Activated CD8-positive, alpha-beta T cell treated with anti-CD3 and anti-CD28 coated beads, Interleukin-2, amount 10 ng/mL, durations not matched to agents 7 days and 5 days (primary cell): ENCODE data around the gene UNC79. TPM values are rescaled to one million over a fixed set of nuclear protein-coding genes. Genes with fewer than 3 reads are reported as not detected.

Experiments
- ATAC-seq: fragments of 150-1000 bp; cut with Tn5 transposase; one replicate; pipeline ENCODE4 v1.10.0; 2021; ENCODE audit warnings: moderate library complexity
- CTCF ChIA-PET: fragments of 350-600 bp; sonication (Branson Sonifier 250); formaldehyde crosslinking; loops from one replicate; lab custom pipeline; 2021; ENCODE audit warnings: antibody characterized with exemption; lab: Charles Lee
- POLR2A ChIA-PET: fragments of 350-600 bp; sonication (Branson Sonifier 250); formaldehyde crosslinking; loops from one replicate; lab custom pipeline; 2021; ENCODE audit warnings: antibody characterized with exemption; lab: Charles Lee
- DNase-seq: peaks from one replicate; pipeline ENCODE4 v3.0.0-alpha.2; 2020
- H3K27ac Mint-ChIP-seq: one replicate; pipeline ENCODE4 v1.8.0; 2021; ENCODE audit warnings: mild to moderate bottlenecking, mixed read lengths
- H3K27me3 Mint-ChIP-seq: one replicate; pipeline ENCODE4 v1.8.0; 2021; ENCODE audit warnings: low read depth, mixed read lengths
- H3K36me3 Mint-ChIP-seq: one replicate; pipeline ENCODE4 v1.8.0; 2021; ENCODE audit warnings: low read depth, mixed read lengths
- H3K4me1 Mint-ChIP-seq: one replicate; pipeline ENCODE4 v1.8.0; 2021; ENCODE audit warnings: low read depth, mixed read lengths
- H3K4me3 Mint-ChIP-seq: one replicate; pipeline ENCODE4 v1.8.0; 2021; ENCODE audit warnings: mild to moderate bottlenecking, mixed read lengths
- H3K9me3 Mint-ChIP-seq: one replicate; pipeline ENCODE4 v1.8.0; 2022; ENCODE audit warnings: mixed read lengths; ENCODE audit not compliant: insufficient read depth
- total RNA-seq, 2 experiments: library from RNA; stranded (reverse); gene quantifications; one replicate each; pipeline ENCODE4 v1.2.3, GENCODE V29; 2021

The UNC79 gene
- total RNA-seq, 2 experiments from 2014 or later, result not detected

DNA sequence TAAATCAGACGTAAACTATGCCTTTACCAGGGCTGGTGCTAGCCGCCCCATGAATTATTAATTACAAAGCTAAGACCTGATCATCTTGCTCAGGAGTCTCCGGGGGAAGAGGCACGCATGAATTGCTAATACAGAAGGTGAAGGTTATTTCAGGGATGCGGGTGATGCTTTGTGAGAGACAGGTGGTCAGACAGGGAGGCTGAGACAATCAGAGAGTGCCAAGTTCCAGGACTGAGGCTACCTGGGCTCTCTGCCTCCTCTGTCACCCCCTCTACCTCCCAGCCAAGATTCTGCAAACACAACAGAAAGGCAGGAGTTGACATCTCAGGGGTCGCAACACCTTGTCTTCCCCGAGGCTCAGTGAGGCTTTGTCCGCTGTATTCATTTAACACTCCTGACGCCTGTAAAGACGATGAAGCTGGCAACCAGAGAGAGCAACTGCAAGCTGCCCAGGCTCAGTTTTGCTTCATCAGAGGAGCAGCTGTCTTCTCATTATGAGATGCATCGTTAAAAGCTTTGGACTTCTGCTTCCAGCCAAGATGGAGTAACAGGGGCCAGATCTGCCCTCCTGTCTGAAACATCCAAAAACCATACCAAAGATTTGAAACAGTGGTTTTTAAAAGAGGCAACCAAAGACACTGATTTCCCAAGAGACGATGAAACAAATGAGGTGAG, 311.0 kb downstream of the UNC79 start:
- DNase-seq, result no peak
- no peak for ATAC-seq
- Mint-ChIP-seq H3K4me1 (no peaks in the 10 kb centered on the region), H3K36me3 (no peaks in the 10 kb centered on the region), H3K27me3 (peaks cover 4% of the 10 kb centered on the region), H3K9me3 (no peaks in the 10 kb centered on the region), H3K4me3 (no peak overlapping the region), H3K27ac (no peak overlapping the region)
- ChIA-PET CTCF (no interaction called here), POLR2A (no interaction called here)

DNA sequence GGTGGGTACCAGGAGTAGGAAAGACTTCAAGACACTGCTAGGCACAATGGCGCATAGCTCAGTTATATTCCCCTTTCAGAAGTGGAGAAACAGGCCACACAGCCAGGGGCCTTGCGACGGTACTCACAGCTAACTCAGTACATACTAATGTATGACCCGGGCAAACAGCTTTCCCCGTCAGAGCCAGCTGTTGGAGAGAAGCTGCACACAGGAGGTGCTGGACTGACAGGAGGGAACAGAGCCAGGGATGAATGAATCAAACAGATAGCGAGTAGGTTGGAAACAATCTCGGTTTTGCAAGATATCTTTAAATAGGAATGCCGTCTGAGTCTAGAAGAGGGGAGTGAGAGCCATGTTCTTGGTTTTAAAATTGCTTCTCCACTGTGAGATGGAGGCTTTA, 312.0 kb downstream of the UNC79 start:
- ChIA-PET POLR2A (no interaction called here), CTCF (no interaction called here)
- DNase-seq (no peak), ATAC-seq (no peak)
- Mint-ChIP-seq H3K27me3 (peaks cover 4% of the 10 kb centered on the region), H3K27ac (no peak overlapping the region), H3K9me3 (no peaks in the 10 kb centered on the region), H3K36me3 (no peaks in the 10 kb centered on the region), H3K4me3 (no peak overlapping the region), H3K4me1 (no peaks in the 10 kb centered on the region)

- Mint-ChIP-seq H3K4me1 (no peaks in the 10 kb centered on the region), H3K9me3 (no peaks in the 10 kb centered on the region), H3K27ac (no peak overlapping the region), H3K4me3 (no peak overlapping the region), H3K36me3 (no peaks in the 10 kb centered on the region), H3K27me3 (peaks cover 4% of the 10 kb centered on the region)
- ChIA-PET POLR2A (no interaction called here), CTCF (no interaction called here)
- ATAC-seq (no peak), DNase-seq (no peak)
Observed at GRCh38 chr14:93743270-93744060, 312.7 kb downstream of the UNC79 start.

- H3K36me3 Mint-ChIP-seq, result no peaks in the 10 kb centered on the region
- ChIA-PET CTCF (no interaction called here), POLR2A (no interaction called here)
- peaks cover 4% of the 10 kb centered on the region for H3K27me3 Mint-ChIP-seq
- no peak for DNase-seq
- H3K4me3 Mint-ChIP-seq, result no peak overlapping the region
- no peaks in the 10 kb centered on the region for H3K9me3 Mint-ChIP-seq
- H3K27ac Mint-ChIP-seq, result no peak overlapping the region
- ATAC-seq, result no peak
- H3K4me1 Mint-ChIP-seq, result no peaks in the 10 kb centered on the region
Observed at GRCh38 chr14:93744176-93744575, 313.4 kb downstream of the UNC79 start.

DNA sequence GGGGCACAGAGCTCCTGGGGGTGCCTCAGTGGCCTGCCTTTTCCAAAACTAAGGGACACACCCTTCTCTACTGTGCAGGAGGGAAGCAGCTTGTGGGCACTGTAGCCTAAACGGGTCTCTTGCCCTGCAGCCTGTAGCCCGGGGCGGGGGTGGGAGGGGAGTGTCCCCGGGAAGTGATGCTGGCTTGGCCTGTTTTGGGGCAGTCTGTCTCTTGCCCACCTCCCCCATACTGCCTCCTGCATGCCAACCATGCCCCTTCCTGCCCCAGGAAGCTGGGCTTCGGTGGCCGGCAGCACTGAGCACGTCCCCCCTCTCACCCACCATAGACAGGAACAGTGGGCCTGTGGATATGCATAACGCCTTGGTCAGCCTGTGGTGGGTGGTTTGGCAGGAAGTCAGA, 314.1 kb downstream of the UNC79 start:
- no peak for ATAC-seq
- Mint-ChIP-seq H3K36me3 (no peaks in the 10 kb centered on the region), H3K4me1 (no peaks in the 10 kb centered on the region), H3K27me3 (peaks cover 2% of the 10 kb centered on the region), H3K27ac (no peak overlapping the region), H3K4me3 (no peak overlapping the region), H3K9me3 (no peaks in the 10 kb centered on the region)
- POLR2A ChIA-PET, result no interaction called here
- no peak for DNase-seq
- CTCF ChIA-PET, result no interaction called here

- Mint-ChIP-seq H3K27me3 (peaks cover 2% of the 10 kb centered on the region), H3K9me3 (no peaks in the 10 kb centered on the region), H3K36me3 (no peaks in the 10 kb centered on the region), H3K4me1 (no peaks in the 10 kb centered on the region), H3K27ac (no peak overlapping the region), H3K4me3 (no peak overlapping the region)
- ATAC-seq, result no peak
- CTCF ChIA-PET, result no interaction called here
- POLR2A ChIA-PET, result no interaction called here
- no peak for DNase-seq
Observed at GRCh38 chr14:93745603-93746273, 315.0 kb downstream of the UNC79 start.

DNA sequence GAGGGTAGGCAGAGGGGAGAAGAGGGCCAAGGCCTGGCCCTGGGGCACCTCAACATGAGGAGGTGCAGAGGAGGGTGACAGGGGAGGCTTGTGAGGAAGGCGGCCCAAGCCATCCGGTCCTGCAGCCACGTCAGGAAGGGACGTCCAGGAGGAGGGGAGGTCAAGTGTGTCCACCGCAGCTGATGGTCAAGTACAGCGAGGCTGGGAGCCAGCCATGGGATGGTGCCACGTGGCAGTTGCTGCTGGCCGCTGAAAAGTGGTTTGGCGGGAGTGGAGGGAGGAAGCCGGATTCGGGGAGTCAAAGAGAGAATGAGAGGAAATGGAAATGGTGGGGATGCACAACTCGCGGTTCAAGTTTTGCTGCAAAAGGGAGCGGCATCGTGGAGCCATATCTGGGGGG, 316.4 kb downstream of the UNC79 start:
- no peaks in the 10 kb centered on the region for H3K27me3 Mint-ChIP-seq
- ChIA-PET POLR2A (no interaction called here), CTCF (no interaction called here)
- H3K36me3 Mint-ChIP-seq, result no peaks in the 10 kb centered on the region
- H3K4me3 Mint-ChIP-seq, result no peak overlapping the region
- H3K27ac Mint-ChIP-seq, result no peak overlapping the region
- DNase-seq, result no peak
- no peaks in the 10 kb centered on the region for H3K9me3 Mint-ChIP-seq
- H3K4me1 Mint-ChIP-seq, result no peaks in the 10 kb centered on the region
- ATAC-seq, result no peak

DNA sequence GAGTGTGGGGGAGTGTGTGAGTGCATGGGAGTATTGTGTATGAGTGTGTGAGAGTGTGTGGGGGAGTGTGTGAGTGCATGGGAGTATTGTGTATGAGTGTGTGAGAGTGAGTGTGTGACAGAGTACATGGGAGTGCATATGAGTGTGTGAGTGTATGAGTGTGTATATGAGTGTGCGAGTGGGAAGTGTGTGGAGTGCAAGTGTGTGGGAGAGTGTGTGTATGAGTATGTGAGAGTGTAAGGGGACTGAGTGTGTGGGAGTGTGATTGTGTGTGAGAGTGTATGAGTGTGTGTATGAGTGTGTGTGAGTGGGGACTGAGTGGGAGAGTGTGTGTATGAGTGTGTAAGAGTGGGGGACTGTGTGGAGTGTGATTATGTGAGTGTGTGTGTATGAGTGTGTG, 316.8 kb downstream of the UNC79 start:
- no peaks in the 10 kb centered on the region for H3K4me1 Mint-ChIP-seq
- POLR2A ChIA-PET, result no interaction called here
- H3K9me3 Mint-ChIP-seq, result no peaks in the 10 kb centered on the region
- no peak overlapping the region for H3K27ac Mint-ChIP-seq
- no peaks in the 10 kb centered on the region for H3K27me3 Mint-ChIP-seq
- CTCF ChIA-PET, result no interaction called here
- DNase-seq (no peak), ATAC-seq (no peak)
- H3K36me3 Mint-ChIP-seq, result no peaks in the 10 kb centered on the region
- no peak overlapping the region for H3K4me3 Mint-ChIP-seq

DNA sequence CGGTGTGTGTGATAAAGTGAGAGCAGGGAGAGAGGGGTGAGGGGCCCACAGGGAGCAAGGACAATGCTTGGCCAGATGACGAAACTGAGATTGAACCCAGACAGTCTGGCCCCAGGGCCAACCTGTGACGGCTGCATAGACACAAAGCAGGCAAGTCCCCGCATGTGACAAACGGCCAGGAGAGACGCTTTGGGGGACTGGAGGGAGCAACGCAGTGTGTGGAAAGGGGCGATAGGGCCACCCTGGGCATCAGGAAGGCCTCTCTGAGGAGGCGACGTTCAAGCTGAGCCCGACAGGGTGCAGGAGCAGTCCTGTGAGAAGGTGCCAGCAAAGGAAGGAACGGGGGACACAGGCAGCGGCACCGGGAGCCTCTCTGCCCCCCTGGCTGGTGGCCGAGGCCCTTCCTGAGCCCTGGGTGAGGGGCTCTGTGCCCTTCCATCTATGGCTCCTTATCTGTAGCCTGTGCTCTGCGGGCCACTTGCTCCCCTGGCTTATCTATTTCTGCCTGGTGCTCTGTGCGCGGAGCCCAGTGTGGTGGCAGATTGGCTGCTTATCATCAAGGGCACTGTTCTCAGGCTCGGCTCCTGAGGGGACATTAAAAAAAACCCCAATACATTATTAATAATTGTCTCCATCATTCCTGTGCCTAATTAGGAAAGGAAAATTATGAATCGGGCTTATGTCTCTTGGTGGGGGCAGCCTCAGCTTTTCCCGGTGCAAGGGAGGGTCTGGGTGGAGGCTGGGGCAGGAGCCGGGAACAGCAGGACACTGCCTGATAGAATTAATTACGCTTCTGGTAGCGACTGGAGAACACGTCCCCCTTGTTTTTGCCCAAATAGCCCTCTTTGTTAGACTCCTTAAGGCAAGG, 317.7 kb downstream of the UNC79 start:
- CTCF ChIA-PET, result no interaction called here
- no peak overlapping the region for H3K4me3 Mint-ChIP-seq
- no peaks in the 10 kb centered on the region for H3K27me3 Mint-ChIP-seq
- H3K9me3 Mint-ChIP-seq, result no peaks in the 10 kb centered on the region
- no peaks in the 10 kb centered on the region for H3K36me3 Mint-ChIP-seq
- no peaks in the 10 kb centered on the region for H3K4me1 Mint-ChIP-seq
- ATAC-seq, result no peak
- no peak for DNase-seq
- POLR2A ChIA-PET, result no interaction called here
- no peak overlapping the region for H3K27ac Mint-ChIP-seq

DNA sequence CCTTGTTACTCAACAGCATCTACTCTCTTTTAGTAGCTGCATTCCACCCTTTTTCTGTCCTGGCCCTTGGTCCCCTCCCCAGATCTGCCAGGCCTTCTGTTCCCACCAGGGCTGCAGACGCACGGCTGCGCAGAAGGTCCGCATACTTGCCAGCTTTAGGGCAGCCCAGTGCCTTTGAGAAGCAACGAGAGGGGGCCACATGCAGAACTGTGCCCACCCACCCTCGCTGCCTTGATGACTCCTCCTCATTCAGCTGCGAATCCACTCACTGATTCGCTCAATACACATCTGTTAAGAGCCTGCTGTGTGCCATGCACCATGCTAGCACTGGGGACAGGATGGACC, 318.3 kb downstream of the UNC79 start:
- H3K27me3 Mint-ChIP-seq, result no peaks in the 10 kb centered on the region
- ChIA-PET POLR2A (no interaction called here), CTCF (no interaction called here)
- H3K27ac Mint-ChIP-seq, result no peak overlapping the region
- ATAC-seq (no peak), DNase-seq (no peak)
- H3K4me3 Mint-ChIP-seq, result no peak overlapping the region
- no peaks in the 10 kb centered on the region for H3K4me1 Mint-ChIP-seq
- H3K9me3 Mint-ChIP-seq, result no peaks in the 10 kb centered on the region
- H3K36me3 Mint-ChIP-seq, result no peaks in the 10 kb centered on the region

GRCh38 chr14:93751946-93752655, 321.4 kb downstream of the UNC79 start:
- POLR2A ChIA-PET, result no interaction called here
- ATAC-seq (no peak), DNase-seq (no peak)
- no peak overlapping the region for H3K4me3 Mint-ChIP-seq
- no peaks in the 10 kb centered on the region for H3K4me1 Mint-ChIP-seq
- no peaks in the 10 kb centered on the region for H3K36me3 Mint-ChIP-seq
- CTCF ChIA-PET, result no interaction called here
- no peaks in the 10 kb centered on the region for H3K9me3 Mint-ChIP-seq
- H3K27me3 Mint-ChIP-seq, result no peaks in the 10 kb centered on the region
- no peak overlapping the region for H3K27ac Mint-ChIP-seq
